GM12892 (cell line): Measurements from ENCODE around the gene ARL15.

Experiments used
- POLR2A ChIP-seq: IDR thresholded peaks from 2 replicates; pipeline ENCODE4 v1.6.1; 2011; ENCODE audit warnings: low read depth, low read length, control low read depth
- POLR2AphosphoS5 ChIP-seq: IDR thresholded peaks from 2 replicates; pipeline ENCODE4 v1.6.1; 2011; ENCODE audit warnings: low read depth, low read length, control low read depth

GRCh38 chr5:54292866-54293265 is 17.5 kb downstream of the ARL15 start:
- no peak for TF ChIP-seq POLR2A
- no peak for TF ChIP-seq POLR2AphosphoS5
